Adrenal gland (tissue), 12 donors: ENCODE measurements around the gene KPRP. TPM values are rescaled to one million over a fixed set of nuclear protein-coding genes. Genes with fewer than 3 reads are reported as not detected.

Experiments used
- DNase-seq, 7 donors: peaks; one replicate each; pipeline ENCODE4 v3.0.0-alpha.2; 2019 to 2020
- H3K27ac ChIP-seq, 5 donors: fragments of 200-600 bp; sonication (generic) in 4 of 5; 1 replicate in 3 of 5; 2 replicates in 2 of 5; pipeline versions ENCODE4 v1.5.1 to v1.8.0; 2016 to 2020; ENCODE audit warnings: mild to moderate bottlenecking in 1 of 5
- H3K27me3 ChIP-seq: fragments of 200-600 bp; 2 replicates; pipeline ENCODE4 v1.8.0; 2021
- H3K36me3 ChIP-seq, 2 donors: fragments of 200-600 bp; replicated peaks in 1 of 2; 1 replicate in 1 of 2; 2 replicates in 1 of 2; pipeline versions ENCODE4 v1.5.1 to v1.8.0; 2018 to 2022
- H3K4me1 ChIP-seq, 2 donors: fragments of 200-600 bp; replicated peaks in 1 of 2; 1 replicate in 1 of 2; 2 replicates in 1 of 2; pipeline versions ENCODE4 v1.5.1 to v1.8.0; 2018 to 2021
- H3K4me3 ChIP-seq, 4 donors: fragments of 200-600 bp; sonication (generic) in 3 of 4; one replicate each; pipeline ENCODE4 v1.5.1; 2016 to 2018
- H3K9me3 ChIP-seq, 3 donors: fragments of 200-600 bp; sonication (generic) in 1 of 3; replicated peaks in 1 of 3; 1 replicate in 2 of 3; 2 replicates in 1 of 3; pipeline versions ENCODE4 v1.5.1 to v1.8.0; 2016 to 2021
- CTCF ChIP-seq, 6 experiments: fragments of 450-650 bp in 4 of 6; fragments of 200-600 bp in 2 of 6; sonication (generic) in 1 of 6; IDR thresholded peaks; 1 replicate in 5 of 6; 2 replicates in 1 of 6; pipeline versions ENCODE4 v1.5.1 to v1.8.0; 2016 to 2021; ENCODE audit warnings: antibody characterized with exemption in 6 of 6, mild to moderate bottlenecking in 2 of 6, moderate library complexity in 1 of 6
- POLR2A ChIP-seq, 2 donors: fragments of 450-650 bp; IDR thresholded peaks; one replicate each; pipeline ENCODE4 v1.6.1; 2017; ENCODE audit warnings: antibody characterized with exemption in 2 of 2, mild to moderate bottlenecking in 2 of 2, moderate library complexity in 1 of 2
- WGBS, 4 donors: extraction: QIAGEN DNeasy Blood & Tissue Kit in 2 of 4; methylation state at CpG; one replicate each; pipeline versions ENCODE4 v1.1.5 to v1.1.7; 2013 to 2017; 5-methylcytosine and 5-hydroxymethylcytosine counted together
- intact Hi-C, 2 donors: fragments of 100-400 bp; cut with DNase I; formaldehyde crosslinking; loops; one replicate each; pipeline versions ENCODE4 v1.14.1 to v1.15.0; 2022 to 2023
- polyA plus RNA-seq, 3 donors: library from polyadenylated mRNA; stranded (reverse); fragments of 200-250 nt in 2 of 3; fragments of 350-450 nt in 1 of 3; fragmentation: Illumina TruSeq in 1 of 3; extraction: RNeasy Lipid Tissue Mini Kit (QIAGEN cat#74804) in 1 of 3; gene quantifications; one replicate each; pipeline ENCODE4 v1.2.3, GENCODE V29; 2013 to 2014
- total RNA-seq, 9 donors: library from RNA; depleted of rRNA in 4 of 9; stranded (reverse); fragments of >200 nt in 4 of 9; fragments of 120-200 nt in 1 of 9; fragmentation: NEBNext Ultra II Directional in 1 of 9; extraction: Animal tissue kit (Norgen Biotek cat#: 25700) in 1 of 9; gene quantifications; one replicate each; pipeline versions ENCODE4 v1.1.0 to v1.2.4, GENCODE V29; 2013 to 2023
- donor health status: healthy with polysubstance abuse.
- donor health status: Bipolar disorder and iron deficiency.
- donor health status: DM: yes; HTN: yes; CAD: no.
- donor health status: DM: no; HTN: no; CAD: no.
- donor health status: DM: no; HTN: no; CAD: no.
- donor health status: DM: yes; HTN: yes; CAD: no.

KPRP gene
- total and polyA plus RNA-seq, 12 donors: not detected

GRCh38 chr1:152735648-152736047 lies 22.2 kb upstream of the KPRP start:
- Histone ChIP-seq H3K27ac (no peak overlapping the region), H3K9me3 (no peaks in the 10 kb centered on the region), H3K27me3 (no peaks in the 10 kb centered on the region), H3K4me1 (no peaks in the 10 kb centered on the region), H3K4me3 (no peak overlapping the region), H3K36me3 (no peaks in the 10 kb centered on the region)
- intact Hi-C loops: no loop called here
- no peak for DNase-seq
- 8 to 36% (median 22%) methylated on average over 1 of the region's 1 CpG for WGBS, 4 donors
- TF ChIP-seq CTCF (IDR thresholded peaks at IDR 0.05) (no peak), POLR2A (IDR thresholded peaks at IDR 0.05) (no peak)

DNA sequence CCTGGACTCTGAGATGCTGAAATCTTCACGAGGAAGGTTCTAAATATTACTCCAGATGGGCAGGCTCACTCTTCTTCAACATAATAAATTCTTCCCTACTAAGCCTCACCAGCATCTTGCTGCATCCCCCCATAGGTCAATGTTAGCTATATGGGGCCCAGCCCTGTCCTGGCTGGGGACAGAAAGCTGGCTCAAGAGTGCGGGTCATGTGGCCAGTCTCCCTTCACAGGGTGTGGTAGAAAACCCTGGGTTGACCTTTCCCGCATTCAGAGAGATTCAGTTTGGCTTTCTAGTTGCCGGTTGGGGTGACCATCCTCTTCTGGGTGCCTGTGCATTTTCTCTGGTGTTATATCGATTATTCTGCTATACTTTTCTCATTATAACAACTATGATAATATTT lies 19.8 kb upstream of the KPRP start:
- WGBS, 4 donors: 59 to 73% (median 67%) methylated on average over 5 of the region's 5 CpGs
- no peak for TF ChIP-seq POLR2A (IDR thresholded peaks at IDR 0.05)
- no peak for TF ChIP-seq CTCF (IDR thresholded peaks at IDR 0.05)
- no peaks in the 10 kb centered on the region for H3K9me3 ChIP-seq

DNA sequence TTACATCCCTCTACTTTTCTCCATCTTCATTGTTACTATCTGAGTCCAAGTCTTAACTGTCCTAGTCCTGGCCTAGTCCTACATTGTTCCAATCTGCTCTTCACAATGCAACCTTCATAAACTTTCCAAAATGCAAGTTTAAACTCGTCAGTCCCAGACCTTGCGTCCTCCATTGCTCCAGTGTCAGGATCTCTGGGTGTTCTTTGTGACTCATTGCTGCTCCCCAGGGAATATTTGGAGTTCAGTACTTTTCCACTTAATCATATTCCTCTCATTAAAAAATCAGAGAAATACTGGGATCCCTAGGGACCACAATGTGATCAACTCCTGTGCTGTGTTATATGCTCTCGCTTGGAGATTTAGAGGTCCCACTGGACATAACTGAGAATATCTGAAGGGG lies 18.0 kb upstream of the KPRP start:
- Histone ChIP-seq H3K27me3 (no peaks in the 10 kb centered on the region), H3K4me3 (no peak overlapping the region), H3K9me3 (no peaks in the 10 kb centered on the region), H3K27ac (no peak overlapping the region), H3K36me3 (no peaks in the 10 kb centered on the region), H3K4me1 (no peaks in the 10 kb centered on the region)
- WGBS, 4 donors: 69 to 78% (median 74%) methylated on average over 3 of the region's 3 CpGs
- no peak for DNase-seq
- intact Hi-C loops: no loop called here
- TF ChIP-seq CTCF (IDR thresholded peaks at IDR 0.05) (no peak), POLR2A (IDR thresholded peaks at IDR 0.05) (no peak)

More for the DNA sequence above, 19.8 kb upstream of the KPRP start:
- Histone ChIP-seq H3K4me3 (no peak overlapping the region), H3K36me3 (no peaks in the 10 kb centered on the region), H3K4me1 (no peaks in the 10 kb centered on the region), H3K27me3 (no peaks in the 10 kb centered on the region), H3K27ac (no peak overlapping the region)
- intact Hi-C loops: no loop called here
- no peak for DNase-seq

DNA sequence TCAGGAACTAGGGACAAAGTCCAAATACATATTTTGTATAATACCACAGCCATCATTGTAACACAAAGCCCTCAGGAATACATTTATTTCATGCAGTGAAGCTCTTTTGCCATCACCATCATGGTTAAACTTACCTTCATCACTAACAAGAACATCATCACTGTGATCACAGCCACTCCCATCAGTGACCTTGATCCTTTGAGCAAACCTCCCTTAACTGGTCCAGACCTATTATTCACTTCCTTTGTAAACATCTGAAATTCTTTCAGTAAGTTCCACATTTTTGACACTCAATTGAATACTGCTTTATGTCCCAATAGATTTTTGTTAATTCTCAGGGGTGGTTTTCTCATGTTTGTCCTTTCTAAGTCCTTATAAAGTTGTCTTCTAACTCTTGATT lies 16.2 kb upstream of the KPRP start:
- Histone ChIP-seq H3K27me3 (no peaks in the 10 kb centered on the region), H3K27ac (no peak overlapping the region), H3K36me3 (no peaks in the 10 kb centered on the region), H3K4me3 (no peak overlapping the region), H3K4me1 (no peaks in the 10 kb centered on the region), H3K9me3 (no peaks in the 10 kb centered on the region)
- no peak for DNase-seq
- TF ChIP-seq POLR2A (IDR thresholded peaks at IDR 0.05) (no peak), CTCF (IDR thresholded peaks at IDR 0.05) (no peak)
- intact Hi-C loops: no loop called here
